Limb (tissue), 2 donors: Measurements from ENCODE around the gene MUC4.

Experiments
- DNase-seq, 2 donors: peaks; one replicate each; pipeline ENCODE4 v3.0.0-alpha.2; 2016; ENCODE audit errors: extremely low spot score in 2 of 2

The MUC4 gene

DNA sequence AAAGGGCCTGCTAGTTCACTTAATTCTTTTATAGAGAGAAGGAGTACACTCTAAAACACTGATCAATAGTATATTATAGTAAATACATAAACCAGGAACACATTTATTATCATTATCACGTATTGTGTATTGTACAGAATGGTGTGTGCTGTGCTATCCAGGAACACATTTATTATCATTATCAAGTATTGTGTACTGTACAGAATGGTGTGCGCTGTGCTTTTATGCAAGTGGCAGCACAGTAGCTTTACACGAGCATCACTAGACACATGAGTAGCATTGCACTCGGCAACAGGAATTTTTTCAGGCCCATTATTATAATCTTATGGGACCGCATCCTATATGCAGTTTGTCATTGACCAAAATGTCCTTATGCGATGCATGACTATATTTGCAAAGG is 111.9 kb downstream of the MUC4 start:
- DNase-seq = no peak

DNA sequence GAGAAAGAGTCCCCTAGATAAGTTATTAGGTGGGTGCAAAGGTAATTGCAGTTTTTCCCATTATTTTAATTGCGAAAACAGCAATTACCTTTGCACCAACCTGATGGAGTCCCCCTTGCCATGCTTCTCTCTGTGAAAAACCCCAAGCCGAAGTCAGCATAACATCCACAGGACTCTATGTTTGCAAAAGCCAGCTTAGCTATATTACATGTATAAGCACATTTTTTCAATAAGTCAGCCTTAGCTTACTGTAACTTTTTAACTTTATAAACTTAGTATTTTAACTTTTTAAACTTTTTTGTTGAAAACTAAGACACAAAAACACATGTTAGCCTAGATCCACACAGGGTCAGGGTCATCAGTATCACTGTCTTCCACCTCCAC is 112.3 kb downstream of the MUC4 start:
- no peak for DNase-seq

DNA sequence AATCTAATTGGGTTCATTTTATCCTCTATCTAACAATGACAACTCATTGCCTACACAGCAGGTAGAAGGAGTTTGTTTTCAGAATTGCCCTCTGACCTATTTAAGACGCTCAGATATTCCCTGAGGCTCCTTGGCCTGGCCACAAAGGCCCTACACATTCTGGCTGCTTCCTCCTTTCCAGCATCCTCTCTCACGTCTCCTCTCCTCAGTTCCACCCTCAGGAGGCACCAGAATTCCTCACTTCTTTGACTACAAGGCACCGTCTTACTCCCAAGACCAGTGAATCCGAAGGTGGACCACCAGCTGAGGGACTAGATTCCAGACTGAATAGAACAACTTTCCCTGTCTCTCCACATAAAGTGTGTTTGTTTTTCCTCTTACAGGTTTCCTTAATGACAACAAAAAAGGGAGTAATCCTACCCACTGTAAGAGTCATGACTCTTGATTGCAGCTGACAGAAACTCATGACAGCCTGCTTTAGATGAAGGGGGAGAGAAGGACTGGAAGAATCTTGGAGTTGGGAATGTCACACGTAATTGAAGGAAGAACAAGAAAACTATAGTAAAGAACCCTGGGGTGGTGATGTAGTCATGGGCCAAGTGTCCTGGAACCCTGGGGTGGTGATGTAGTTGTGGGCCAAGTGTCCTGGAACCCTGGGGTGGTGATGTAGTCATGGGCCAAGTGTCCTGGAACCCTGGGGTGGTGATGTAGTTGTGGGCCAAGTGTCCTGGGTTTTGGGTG is 112.9 kb downstream of the MUC4 start:
- no peak for DNase-seq

DNA sequence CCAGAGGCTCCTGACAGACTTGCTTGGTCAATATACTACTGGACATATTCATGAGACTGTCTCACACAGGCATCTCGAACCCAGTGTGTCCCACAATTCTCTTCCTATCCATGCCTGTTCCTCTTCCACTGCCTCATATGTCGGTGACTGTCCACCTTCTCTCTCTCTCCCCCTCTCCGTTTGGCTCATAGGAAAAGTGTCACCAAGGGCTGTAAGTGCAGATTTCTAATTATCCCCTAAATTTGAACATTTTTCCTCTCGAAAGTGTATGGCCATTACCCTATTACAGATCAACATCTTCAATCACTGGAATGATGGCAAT is 113.4 kb downstream of the MUC4 start:
- DNase-seq = no peak

DNA sequence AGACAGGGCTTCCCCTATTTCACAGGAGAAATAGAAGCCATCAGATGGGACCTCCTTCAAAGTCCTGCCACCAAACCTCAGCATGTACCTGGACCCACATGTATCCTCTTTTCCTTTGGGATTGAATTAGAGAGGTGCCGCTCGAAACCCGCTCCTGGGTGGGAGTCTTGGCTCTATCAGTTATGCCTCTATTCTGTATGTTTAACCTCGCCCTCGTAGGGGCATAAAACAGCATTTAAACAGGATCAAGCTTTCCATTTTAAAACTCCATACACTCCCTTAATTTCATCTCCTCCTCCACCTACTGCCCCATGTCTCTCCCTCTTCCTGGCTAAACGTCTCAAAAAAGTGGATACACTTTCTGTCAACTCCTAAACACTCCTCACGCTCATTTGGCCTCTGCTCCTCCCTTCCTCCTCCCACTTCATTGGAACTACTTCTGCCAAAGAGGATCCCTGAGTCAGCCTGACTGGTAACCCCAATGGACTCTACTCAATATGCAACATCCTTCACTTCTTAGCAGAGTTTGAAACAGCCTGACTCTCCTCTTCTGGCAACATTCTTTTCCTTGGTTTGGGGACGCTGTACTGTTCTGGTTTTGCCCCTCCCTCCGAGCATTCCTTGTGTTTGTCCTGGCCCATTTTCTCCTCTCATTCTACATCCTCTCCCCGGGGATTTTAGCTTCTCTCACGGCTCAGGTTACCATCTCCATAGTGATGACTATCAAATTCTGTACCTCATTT is 114.0 kb downstream of the MUC4 start:
- no peak for DNase-seq
